HCT116 (cell line): ENCODE measurements around the gene ABLIM1. TPM values are rescaled to one million over a fixed set of nuclear protein-coding genes. Genes with fewer than 3 reads are reported as not detected.

Source experiments
- ATAC-seq: fragments of 200-7000 bp; cut with Tn5 transposase; 2 replicates; pipeline ENCODE4 v1.9.1; 2020; ENCODE audit warnings: mild to moderate bottlenecking, moderate library complexity
- BruUV-seq: library from RNA; stranded (reverse); fragments of 400-500 nt; replicated peaks from 2 replicates; lab custom pipeline; 2021; lab: Mats Ljungman, UMichigan
- CTCF ChIA-PET: fragments of 300-600 bp; sonication (Branson Sonifier 250); formaldehyde crosslinking; loops from one replicate; lab custom pipeline; 2021; ENCODE audit warnings: antibody characterized with exemption; lab: Charles Lee
- POLR2A ChIA-PET: fragments of 300-600, 350-600 bp; sonication (Branson Sonifier 250); formaldehyde crosslinking; loops from one replicate; lab custom pipeline; 2021; ENCODE audit warnings: antibody characterized with exemption; lab: Charles Lee
- RAD21 ChIA-PET, 2 experiments: fragments of 300-600 bp; sonication (Branson Sonifier 250); formaldehyde crosslinking; loops; one replicate each; lab custom pipeline; 2023; ENCODE audit warnings: low total read pairs in 2 of 2; ENCODE audit not compliant: uncharacterized antibody in 2 of 2, unreplicated experiment in 2 of 2, low non-redundant PET in 1 of 2; lab: Charles Lee
- DNase-seq: peaks from one replicate; pipeline ENCODE4 v3.0.0-alpha.2; 2010; ENCODE audit warnings: low read depth, low spot score
- H2AFZ ChIP-seq: fragments of 200-600 bp; shearing (Covaris generic), sonication (generic); 2 replicates; pipeline ENCODE4 v1.6.1; 2017; ENCODE audit warnings: low read depth, mixed run types, mixed read lengths, antibody characterized with exemption, low read length; ENCODE audit not compliant: poor library complexity, severe bottlenecking
- H3K27ac ChIP-seq: 2 replicates; pipeline ENCODE4 v1.5.1; 2012; ENCODE audit warnings: low read depth, low read length
- H3K27me3 ChIP-seq: fragments of 200-600 bp; sonication (generic); 2 replicates; pipeline ENCODE4 v1.6.1; 2016; ENCODE audit warnings: mixed run types, low read length, mixed read lengths; ENCODE audit not compliant: insufficient read depth
- H3K36me3 ChIP-seq, 2 experiments: fragments of 200-500 bp in 1 of 2; fragments of 200-600 bp in 1 of 2; sonication (Bioruptor generic) in 1 of 2; sonication (generic) in 1 of 2; 2 replicates each; pipeline versions ENCODE4 v1.5.1 to v1.6.1; 2014 to 2016; ENCODE audit warnings: low read length in 2 of 2, inconsistent platforms in 1 of 2, mixed read lengths in 1 of 2, mixed run types in 1 of 2; ENCODE audit not compliant: insufficient read depth in 2 of 2, control insufficient read depth in 1 of 2
- H3K4me1 ChIP-seq, 2 experiments: fragments of 200-600 bp in 1 of 2; sonication (generic) in 1 of 2; 2 replicates each; pipeline versions ENCODE4 v1.5.1 to v1.6.1; 2012 to 2017; ENCODE audit warnings: low read length in 2 of 2, inconsistent platforms in 1 of 2, mild to moderate bottlenecking in 1 of 2, mixed read lengths in 1 of 2, mixed run types in 1 of 2, moderate library complexity in 1 of 2; ENCODE audit not compliant: insufficient read depth in 2 of 2, control insufficient read depth in 1 of 2
- H3K4me2 ChIP-seq: fragments of 200-600 bp; sonication (generic); 2 replicates; pipeline ENCODE4 v1.6.1; 2017; ENCODE audit warnings: mixed run types, low read length, mixed read lengths
- H3K4me3 ChIP-seq, 2 experiments: fragments of 200-600 bp in 1 of 2; sonication (generic) in 1 of 2; replicated peaks in 1 of 2; 2 replicates each; pipeline ENCODE4 v1.5.1; 2011 to 2016; ENCODE audit warnings: low read length in 2 of 2, control low read depth in 1 of 2, low read depth in 1 of 2, mild to moderate bottlenecking in 1 of 2, mixed read lengths in 1 of 2, mixed run types in 1 of 2
- H3K79me2 ChIP-seq: fragments of 200-600 bp; sonication (generic); 2 replicates; pipeline ENCODE4 v1.6.1; 2017; ENCODE audit warnings: mild to moderate bottlenecking, mixed run types, low read length, moderate library complexity, mixed read lengths; ENCODE audit not compliant: insufficient read depth
- H3K9ac ChIP-seq: fragments of 200-600 bp; sonication (generic); 2 replicates; pipeline ENCODE4 v1.6.1; 2016; ENCODE audit warnings: low read length, mixed read lengths
- H3K9me2 ChIP-seq: fragments of 200-600 bp; sonication (generic), shearing (Covaris generic); 2 replicates; pipeline ENCODE4 v1.6.1; 2017; ENCODE audit warnings: mixed run types, mild to moderate bottlenecking, moderate library complexity; ENCODE audit not compliant: insufficient read depth
- H3K9me3 ChIP-seq, 2 experiments: fragments of 200-500 bp in 1 of 2; fragments of 200-600 bp in 1 of 2; sonication (Bioruptor generic) in 1 of 2; sonication (generic) in 1 of 2; 2 replicates each; pipeline ENCODE4 v1.6.1; 2014 to 2017; ENCODE audit warnings: low read length in 2 of 2, mixed read lengths in 2 of 2, inconsistent platforms in 1 of 2, low read depth in 1 of 2, mild to moderate bottlenecking in 1 of 2, mixed run types in 1 of 2, moderate library complexity in 1 of 2; ENCODE audit not compliant: control insufficient read depth in 1 of 2, insufficient read depth in 1 of 2
- H4K20me1 ChIP-seq: fragments of 200-600 bp; sonication (generic), shearing (Covaris generic); 2 replicates; pipeline ENCODE4 v1.6.1; 2017; ENCODE audit warnings: mixed run types, mild to moderate bottlenecking, moderate library complexity; ENCODE audit not compliant: insufficient read depth
- CEBPB ChIP-seq: IDR thresholded peaks from 2 replicates; pipeline ENCODE4 v1.6.1; 2012; ENCODE audit warnings: low read depth
- POLR2A ChIP-seq: IDR thresholded peaks from 2 replicates; pipeline ENCODE4 v1.7.0; 2011; ENCODE audit warnings: borderline replicate concordance; ENCODE audit not compliant: insufficient read depth, insufficient read length; ENCODE audit errors: extremely low read depth
- RAD21 ChIP-seq: IDR thresholded peaks from 2 replicates; pipeline ENCODE4 v1.6.1; 2012; ENCODE audit warnings: low read depth, mild to moderate bottlenecking
- SP1 ChIP-seq: IDR thresholded peaks from 2 replicates; pipeline ENCODE4 v1.6.1; 2012; ENCODE audit warnings: low read depth
- TCF7L2 ChIP-seq: IDR thresholded peaks from 2 replicates; pipeline ENCODE4 v1.7.0; 2011; ENCODE audit warnings: borderline replicate concordance, inconsistent platforms; ENCODE audit not compliant: insufficient read depth, insufficient read length; ENCODE audit errors: extremely low read depth
- ZNF274 ChIP-seq: fragments of 200-500 bp; sonication (Bioruptor generic); IDR thresholded peaks from 2 replicates; pipeline ENCODE4 v1.6.1; 2014; ENCODE audit warnings: mild to moderate bottlenecking, low read depth, low read length, inconsistent platforms
- intact Hi-C: fragments of 100-400 bp; cut with micrococcal nuclease; formaldehyde crosslinking; loops from 2 replicates; pipeline ENCODE4 v1.10.0; 2022
- total RNA-seq: library from RNA; stranded (reverse); gene quantifications from one replicate; pipeline ENCODE4 v1.2.1, GENCODE V29; 2021; ENCODE audit not compliant: unreplicated experiment
- TF ChIP-seq, protein P1 (sequence below): IDR thresholded peaks from 2 replicates; pipeline ENCODE4 v1.6.1; 2012; ENCODE audit warnings: low read depth
- TF ChIP-seq, protein P2 (sequence below), 3 experiments: fragments of 200-600 bp in 1 of 3; sonication (generic) in 1 of 3; IDR thresholded peaks in 2 of 3; conservative IDR thresholded peaks in 1 of 3; 2 replicates each; pipeline ENCODE4 v1.5.1; 2012 to 2017; ENCODE audit warnings: low read depth in 2 of 3, low read length in 2 of 3, antibody characterized with exemption in 1 of 3, borderline replicate concordance in 1 of 3, control low read depth in 1 of 3, mild to moderate bottlenecking in 1 of 3, mixed read lengths in 1 of 3, mixed run types in 1 of 3, moderate library complexity in 1 of 3; ENCODE audit not compliant: insufficient read depth in 1 of 3
- TF ChIP-seq, protein P3 (sequence below): IDR thresholded peaks from 2 replicates; pipeline ENCODE4 v1.6.1; 2011; ENCODE audit warnings: mild to moderate bottlenecking, low read length, moderate library complexity; ENCODE audit not compliant: insufficient replicate concordance; ENCODE audit errors: extremely low read depth

The ABLIM1 gene
- total RNA-seq, 1 experiment from 2014 or later = 96.2 TPM

DNA sequence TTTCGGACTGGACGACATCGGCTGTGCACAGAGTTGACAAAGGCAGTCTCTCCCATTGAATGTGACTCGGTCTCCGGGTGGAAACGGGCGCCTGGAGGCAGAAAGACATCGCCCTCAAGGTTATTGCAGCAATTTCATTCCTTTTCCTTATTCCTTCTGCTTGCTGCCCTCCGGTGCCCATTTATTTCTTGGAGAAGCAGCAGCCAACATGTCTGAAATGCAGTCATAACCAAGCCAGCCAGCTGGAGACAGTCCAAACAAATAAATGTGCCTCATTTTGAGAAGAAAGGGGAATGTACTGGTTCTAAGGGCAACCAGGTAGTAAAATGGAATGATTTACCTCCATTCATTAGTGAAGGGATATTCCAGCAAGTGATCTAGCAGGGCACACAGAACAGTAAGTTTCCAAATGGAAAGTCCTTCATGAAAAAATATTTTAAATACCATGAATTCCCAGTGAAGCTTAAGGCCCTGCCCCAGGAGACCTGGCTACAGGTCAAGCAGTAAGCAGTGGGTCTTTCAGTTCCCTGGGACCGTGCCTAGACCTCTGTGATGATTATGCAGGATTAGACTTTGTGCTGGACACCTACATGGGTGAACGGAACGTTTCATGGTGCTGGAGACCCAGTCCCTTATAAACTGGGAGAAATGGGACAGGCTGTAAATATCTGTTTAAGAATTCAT, 86.6 kb downstream of the ABLIM1 start:
- RAD21 ChIA-PET = no interaction called here
- Histone ChIP-seq H3K9me3 (no peaks in the 10 kb centered on the region), H3K4me2 (no peak overlapping the region), H3K36me3 (no peaks in the 10 kb centered on the region), H3K79me2 (no peaks in the 10 kb centered on the region), H3K9ac (no peak overlapping the region), H3K27ac (no peak overlapping the region), H4K20me1 (no peaks in the 10 kb centered on the region), H2AFZ (no peak overlapping the region), H3K4me1 (peaks cover 0 to 3% of the 10 kb centered on the region in 2 experiments; a peak in 2 of 4 replicates), H3K4me3 (no peak overlapping the region), H3K27me3 (no peaks in the 10 kb centered on the region), H3K9me2 (no peaks in the 10 kb centered on the region)
- POLR2A ChIA-PET = no interaction called here
- CTCF ChIA-PET = no interaction called here
- TF ChIP-seq SP1 (no peak), ZNF274 (no peak), CEBPB (no peak), TCF7L2 (no peak), POLR2A (no peak), RAD21 (peak; percentile 30; the same call in 1 of the 2 replicates)
- TF ChIP-seq, protein P1, sequence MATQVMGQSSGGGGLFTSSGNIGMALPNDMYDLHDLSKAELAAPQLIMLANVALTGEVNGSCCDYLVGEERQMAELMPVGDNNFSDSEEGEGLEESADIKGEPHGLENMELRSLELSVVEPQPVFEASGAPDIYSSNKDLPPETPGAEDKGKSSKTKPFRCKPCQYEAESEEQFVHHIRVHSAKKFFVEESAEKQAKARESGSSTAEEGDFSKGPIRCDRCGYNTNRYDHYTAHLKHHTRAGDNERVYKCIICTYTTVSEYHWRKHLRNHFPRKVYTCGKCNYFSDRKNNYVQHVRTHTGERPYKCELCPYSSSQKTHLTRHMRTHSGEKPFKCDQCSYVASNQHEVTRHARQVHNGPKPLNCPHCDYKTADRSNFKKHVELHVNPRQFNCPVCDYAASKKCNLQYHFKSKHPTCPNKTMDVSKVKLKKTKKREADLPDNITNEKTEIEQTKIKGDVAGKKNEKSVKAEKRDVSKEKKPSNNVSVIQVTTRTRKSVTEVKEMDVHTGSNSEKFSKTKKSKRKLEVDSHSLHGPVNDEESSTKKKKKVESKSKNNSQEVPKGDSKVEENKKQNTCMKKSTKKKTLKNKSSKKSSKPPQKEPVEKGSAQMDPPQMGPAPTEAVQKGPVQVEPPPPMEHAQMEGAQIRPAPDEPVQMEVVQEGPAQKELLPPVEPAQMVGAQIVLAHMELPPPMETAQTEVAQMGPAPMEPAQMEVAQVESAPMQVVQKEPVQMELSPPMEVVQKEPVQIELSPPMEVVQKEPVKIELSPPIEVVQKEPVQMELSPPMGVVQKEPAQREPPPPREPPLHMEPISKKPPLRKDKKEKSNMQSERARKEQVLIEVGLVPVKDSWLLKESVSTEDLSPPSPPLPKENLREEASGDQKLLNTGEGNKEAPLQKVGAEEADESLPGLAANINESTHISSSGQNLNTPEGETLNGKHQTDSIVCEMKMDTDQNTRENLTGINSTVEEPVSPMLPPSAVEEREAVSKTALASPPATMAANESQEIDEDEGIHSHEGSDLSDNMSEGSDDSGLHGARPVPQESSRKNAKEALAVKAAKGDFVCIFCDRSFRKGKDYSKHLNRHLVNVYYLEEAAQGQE = no peak
- TF ChIP-seq, protein P2, sequence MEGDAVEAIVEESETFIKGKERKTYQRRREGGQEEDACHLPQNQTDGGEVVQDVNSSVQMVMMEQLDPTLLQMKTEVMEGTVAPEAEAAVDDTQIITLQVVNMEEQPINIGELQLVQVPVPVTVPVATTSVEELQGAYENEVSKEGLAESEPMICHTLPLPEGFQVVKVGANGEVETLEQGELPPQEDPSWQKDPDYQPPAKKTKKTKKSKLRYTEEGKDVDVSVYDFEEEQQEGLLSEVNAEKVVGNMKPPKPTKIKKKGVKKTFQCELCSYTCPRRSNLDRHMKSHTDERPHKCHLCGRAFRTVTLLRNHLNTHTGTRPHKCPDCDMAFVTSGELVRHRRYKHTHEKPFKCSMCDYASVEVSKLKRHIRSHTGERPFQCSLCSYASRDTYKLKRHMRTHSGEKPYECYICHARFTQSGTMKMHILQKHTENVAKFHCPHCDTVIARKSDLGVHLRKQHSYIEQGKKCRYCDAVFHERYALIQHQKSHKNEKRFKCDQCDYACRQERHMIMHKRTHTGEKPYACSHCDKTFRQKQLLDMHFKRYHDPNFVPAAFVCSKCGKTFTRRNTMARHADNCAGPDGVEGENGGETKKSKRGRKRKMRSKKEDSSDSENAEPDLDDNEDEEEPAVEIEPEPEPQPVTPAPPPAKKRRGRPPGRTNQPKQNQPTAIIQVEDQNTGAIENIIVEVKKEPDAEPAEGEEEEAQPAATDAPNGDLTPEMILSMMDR (IDR thresholded peaks at IDR 0.05 in 2 of 3, conservative IDR thresholded peaks at IDR 0.05 in 1 of 3; ENCODE audit: borderline replicate concordance in 1 of 3, insufficient read depth in 1 of 3, low read depth in 2 of 3, low read length in 2 of 3) = peak in 1 of 3 experiments; percentile 4; a peak in 1 of 6 replicates
- TF ChIP-seq, protein P3, sequence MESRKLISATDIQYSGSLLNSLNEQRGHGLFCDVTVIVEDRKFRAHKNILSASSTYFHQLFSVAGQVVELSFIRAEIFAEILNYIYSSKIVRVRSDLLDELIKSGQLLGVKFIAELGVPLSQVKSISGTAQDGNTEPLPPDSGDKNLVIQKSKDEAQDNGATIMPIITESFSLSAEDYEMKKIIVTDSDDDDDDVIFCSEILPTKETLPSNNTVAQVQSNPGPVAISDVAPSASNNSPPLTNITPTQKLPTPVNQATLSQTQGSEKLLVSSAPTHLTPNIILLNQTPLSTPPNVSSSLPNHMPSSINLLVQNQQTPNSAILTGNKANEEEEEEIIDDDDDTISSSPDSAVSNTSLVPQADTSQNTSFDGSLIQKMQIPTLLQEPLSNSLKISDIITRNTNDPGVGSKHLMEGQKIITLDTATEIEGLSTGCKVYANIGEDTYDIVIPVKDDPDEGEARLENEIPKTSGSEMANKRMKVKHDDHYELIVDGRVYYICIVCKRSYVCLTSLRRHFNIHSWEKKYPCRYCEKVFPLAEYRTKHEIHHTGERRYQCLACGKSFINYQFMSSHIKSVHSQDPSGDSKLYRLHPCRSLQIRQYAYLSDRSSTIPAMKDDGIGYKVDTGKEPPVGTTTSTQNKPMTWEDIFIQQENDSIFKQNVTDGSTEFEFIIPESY = no peak
- intact Hi-C loops = no loop called here
- DNase-seq (no peak), ATAC-seq (no peak)
- no TSS peak for BruUV-seq
